SK-N-SH (cell line): ENCODE measurements around the gene TRPM7. TPM values are rescaled to one million over a fixed set of nuclear protein-coding genes. Genes with fewer than 3 reads are reported as not detected.

ENCODE experiments used
- CTCF ChIA-PET: fragments of 300-600, 350-600 bp; formaldehyde crosslinking; extraction: SDS; loops from one replicate; lab custom pipeline; 2021; lab: Yijun Ruan, JAX
- POLR2A ChIA-PET: fragments of 350-600 bp; sonication (Branson Sonifier 250); formaldehyde crosslinking; extraction: SDS; loops from one replicate; lab custom pipeline; 2020; ENCODE audit warnings: antibody characterized with exemption, inconsistent platforms; lab: Yijun Ruan, JAX
- DNase-seq: peaks from one replicate; pipeline ENCODE4 v3.0.0; 2012
- H2AFZ ChIP-seq: fragments of 200-600 bp; sonication (generic); 2 replicates; pipeline ENCODE4 v1.8.1; 2016; ENCODE audit warnings: antibody characterized with exemption, mild to moderate bottlenecking, low read depth
- H3F3A ChIP-seq: fragments of 200-600 bp; sonication (generic); replicated peaks from 2 replicates; pipeline ENCODE3; 2016; ENCODE audit warnings: antibody characterized with exemption, mild to moderate bottlenecking; ENCODE audit not compliant: insufficient read depth
- H3K27ac ChIP-seq, 2 experiments: fragments of 200-500 bp in 1 of 2; fragments of 200-600 bp in 1 of 2; sonication (Bioruptor generic) in 1 of 2; sonication (generic), shearing (Covaris generic) in 1 of 2; 2 replicates each; pipeline versions ENCODE4 v1.5.1 to v1.6.1; 2014 to 2016; ENCODE audit warnings: low read depth in 2 of 2, inconsistent platforms in 1 of 2, low read length in 1 of 2, mild to moderate bottlenecking in 1 of 2, mixed read lengths in 1 of 2
- H3K27me3 ChIP-seq: fragments of 200-600 bp; sonication (generic), shearing (Covaris generic); 2 replicates; pipeline ENCODE4 v1.6.1; 2016; ENCODE audit warnings: mixed run types; ENCODE audit not compliant: insufficient read depth
- H3K36me3 ChIP-seq, 2 experiments: fragments of 200-500 bp in 1 of 2; fragments of 200-600 bp in 1 of 2; sonication (Bioruptor generic) in 1 of 2; sonication (generic) in 1 of 2; replicated peaks in 1 of 2; 2 replicates each; pipeline versions ENCODE3 to v1.5.1; 2014 to 2016; ENCODE audit warnings: low read length in 1 of 2, mild to moderate bottlenecking in 1 of 2; ENCODE audit not compliant: insufficient read depth in 2 of 2, control insufficient read depth in 1 of 2
- H3K4me1 ChIP-seq, 2 experiments: fragments of 200-500 bp in 1 of 2; fragments of 200-600 bp in 1 of 2; sonication (Bioruptor generic) in 1 of 2; sonication (generic), shearing (Covaris generic) in 1 of 2; 2 replicates each; pipeline versions ENCODE4 v1.5.1 to v1.6.1; 2014 to 2016; ENCODE audit warnings: low read depth in 1 of 2, low read length in 1 of 2, mixed run types in 1 of 2; ENCODE audit not compliant: insufficient read depth in 2 of 2, control insufficient read depth in 1 of 2
- H3K4me2 ChIP-seq: fragments of 200-600 bp; sonication (generic), shearing (Covaris generic); 2 replicates; pipeline ENCODE4 v1.6.1; 2017; ENCODE audit warnings: mixed run types
- H3K4me3 ChIP-seq, 2 experiments: fragments of 200-500 bp in 1 of 2; fragments of 200-600 bp in 1 of 2; sonication (Bioruptor generic) in 1 of 2; sonication (generic), shearing (Covaris generic) in 1 of 2; 2 replicates each; pipeline versions ENCODE4 v1.5.1 to v1.8.1; 2014 to 2016; ENCODE audit warnings: low read depth in 2 of 2, inconsistent platforms in 1 of 2, low read length in 1 of 2, mild to moderate bottlenecking in 1 of 2, mixed read lengths in 1 of 2, moderate library complexity in 1 of 2
- H3K79me2 ChIP-seq: fragments of 200-600 bp; sonication (generic); 2 replicates; pipeline ENCODE4 v1.8.1; 2017; ENCODE audit warnings: mild to moderate bottlenecking; ENCODE audit not compliant: insufficient read depth
- H3K9ac ChIP-seq: fragments of 200-600 bp; sonication (generic); 2 replicates; pipeline ENCODE4 v1.6.1; 2017; ENCODE audit warnings: mixed run types
- H3K9me2 ChIP-seq: fragments of 200-600 bp; sonication (generic); 2 replicates; pipeline ENCODE4 v1.6.1; 2017; ENCODE audit warnings: mixed run types
- H3K9me3 ChIP-seq: fragments of 200-600 bp; sonication (generic); 2 replicates; pipeline ENCODE4 v1.6.1; 2017; ENCODE audit warnings: mixed run types, mild to moderate bottlenecking, moderate library complexity
- H4K20me1 ChIP-seq: fragments of 200-600 bp; sonication (generic); 2 replicates; pipeline ENCODE4 v1.6.1; 2017; ENCODE audit warnings: mild to moderate bottlenecking, mixed run types; ENCODE audit not compliant: insufficient read depth
- EP300 ChIP-seq, 2 experiments: IDR thresholded peaks; 2 replicates each; pipeline versions ENCODE4 v1.4.0 to v1.6.1; 2012; ENCODE audit warnings: borderline replicate concordance in 1 of 2, low read depth in 1 of 2, low read length in 1 of 2
- EZH2phosphoT487 ChIP-seq: fragments of 200-600 bp; sonication (generic); IDR thresholded peaks from 2 replicates; pipeline ENCODE4 v1.6.1; 2017; ENCODE audit warnings: low read depth, mixed run types, mild to moderate bottlenecking, antibody characterized with exemption, moderate library complexity, borderline replicate concordance
- FOSL2 ChIP-seq: IDR thresholded peaks from 2 replicates; pipeline ENCODE4 v1.4.0; 2012; ENCODE audit warnings: low read depth, mild to moderate bottlenecking, moderate library complexity, borderline replicate concordance
- GABPA ChIP-seq: IDR thresholded peaks from 2 replicates; pipeline ENCODE4 v1.4.0; 2012; ENCODE audit warnings: low read depth, mild to moderate bottlenecking
- GATA2 ChIP-seq: sonication (generic); formaldehyde crosslinking; IDR thresholded peaks from 2 replicates; pipeline ENCODE4 v1.5.0; 2020; ENCODE audit warnings: mild to moderate bottlenecking, missing genetic modification reagents
- MEF2A ChIP-seq: IDR thresholded peaks from 2 replicates; pipeline ENCODE4 v1.4.0; 2012; ENCODE audit warnings: low read depth, borderline replicate concordance
- MXI1 ChIP-seq: IDR thresholded peaks from 2 replicates; pipeline ENCODE4 v1.6.1; 2012; ENCODE audit warnings: mild to moderate bottlenecking, low read depth, low read length, improper control_type of control experiment
- NRF1 ChIP-seq: IDR thresholded peaks from 2 replicates; pipeline ENCODE4 v1.6.1; 2012; ENCODE audit warnings: low read depth, mild to moderate bottlenecking, low read length
- POLR2AphosphoS5 ChIP-seq: IDR thresholded peaks from 2 replicates; pipeline ENCODE4 v1.6.1; 2012; ENCODE audit warnings: low read depth, low read length
- RCOR1 ChIP-seq: fragments of 150-350 bp; IDR thresholded peaks from 2 replicates; pipeline ENCODE4 v1.6.1; 2017; ENCODE audit warnings: antibody characterized with exemption, low read length
- RXRA ChIP-seq: IDR thresholded peaks from 2 replicates; pipeline ENCODE4 v1.4.0; 2012; ENCODE audit warnings: low read depth, mild to moderate bottlenecking, borderline replicate concordance
- SIN3A ChIP-seq: IDR thresholded peaks from 2 replicates; pipeline ENCODE4 v1.6.1; 2012; ENCODE audit warnings: low read depth, mild to moderate bottlenecking, low read length, moderate library complexity, borderline replicate concordance
- SMC3 ChIP-seq: IDR thresholded peaks from 2 replicates; pipeline ENCODE4 v1.6.1; 2012; ENCODE audit warnings: low read depth, low read length, improper control_type of control experiment
- TAF1 ChIP-seq: IDR thresholded peaks from 2 replicates; pipeline ENCODE4 v1.6.1; 2012; ENCODE audit warnings: low read depth, mild to moderate bottlenecking, low read length, moderate library complexity, borderline replicate concordance
- WGBS: methylation state at CpG from one replicate; pipeline ENCODE4 v1.1.6; 2017; ENCODE audit warnings: low lambda C conversion rate; 5-methylcytosine and 5-hydroxymethylcytosine counted together
- polyA plus RNA-seq, 3 experiments: library from polyadenylated mRNA; depleted of rRNA; stranded (reverse); fragments of >200 nt; gene quantifications; 2 replicates each; pipeline ENCODE4 v1.2.3, GENCODE V29; 2012
- TF ChIP-seq, protein P1 (sequence below): fragments of 150-350 bp; IDR thresholded peaks from 2 replicates; pipeline ENCODE4 v1.6.1; 2016; ENCODE audit warnings: mild to moderate bottlenecking, low read depth, low read length
- TF ChIP-seq, protein P2 (sequence below): IDR thresholded peaks from 2 replicates; pipeline ENCODE4 v1.4.0; 2012; ENCODE audit warnings: low read depth, borderline replicate concordance
- TF ChIP-seq, protein P3 (sequence below): IDR thresholded peaks from 2 replicates; pipeline ENCODE4 v1.4.0; 2012; ENCODE audit warnings: low read depth
- TF ChIP-seq, protein P4 (sequence below): IDR thresholded peaks from 2 replicates; pipeline ENCODE4 v1.4.0; 2012; ENCODE audit warnings: low read depth, borderline replicate concordance
- TF ChIP-seq, protein P5 (sequence below): fragments of 150-350 bp; IDR thresholded peaks from 2 replicates; pipeline ENCODE4 v1.6.1; 2017; ENCODE audit warnings: antibody characterized with exemption, low read length, low read depth, borderline replicate concordance

TRPM7 gene
- polyA plus RNA-seq, 1 of the 3 experiments (the other 2 are of a cell fraction), result 5.1 TPM

DNA sequence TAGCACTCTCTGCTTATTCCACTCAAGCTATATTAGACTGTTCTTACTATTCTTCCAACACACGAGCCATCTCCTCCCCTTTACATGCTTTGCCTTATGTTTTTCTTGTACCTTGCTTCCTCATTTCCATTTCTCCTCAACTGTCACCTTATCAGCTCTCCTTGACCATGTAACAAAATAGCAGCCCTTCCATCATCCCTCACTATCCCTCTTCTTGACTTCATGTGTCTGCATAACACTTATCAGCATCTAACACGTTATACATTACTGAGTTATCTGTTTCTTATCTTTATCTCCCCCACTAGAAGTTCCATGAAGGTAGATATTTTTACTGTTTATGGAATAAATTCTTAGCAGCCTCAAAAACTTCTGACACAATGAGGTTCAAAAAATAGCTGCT, 45.3 kb downstream of the TRPM7 start (continued):
- TF ChIP-seq RCOR1, result no peak
- TF ChIP-seq SIN3A, result no peak
- TF ChIP-seq, protein P1, sequence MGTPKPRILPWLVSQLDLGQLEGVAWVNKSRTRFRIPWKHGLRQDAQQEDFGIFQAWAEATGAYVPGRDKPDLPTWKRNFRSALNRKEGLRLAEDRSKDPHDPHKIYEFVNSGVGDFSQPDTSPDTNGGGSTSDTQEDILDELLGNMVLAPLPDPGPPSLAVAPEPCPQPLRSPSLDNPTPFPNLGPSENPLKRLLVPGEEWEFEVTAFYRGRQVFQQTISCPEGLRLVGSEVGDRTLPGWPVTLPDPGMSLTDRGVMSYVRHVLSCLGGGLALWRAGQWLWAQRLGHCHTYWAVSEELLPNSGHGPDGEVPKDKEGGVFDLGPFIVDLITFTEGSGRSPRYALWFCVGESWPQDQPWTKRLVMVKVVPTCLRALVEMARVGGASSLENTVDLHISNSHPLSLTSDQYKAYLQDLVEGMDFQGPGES, result no peak
- no peak for TF ChIP-seq RXRA
- TF ChIP-seq, all 33 proteins: peak for 0

DNA sequence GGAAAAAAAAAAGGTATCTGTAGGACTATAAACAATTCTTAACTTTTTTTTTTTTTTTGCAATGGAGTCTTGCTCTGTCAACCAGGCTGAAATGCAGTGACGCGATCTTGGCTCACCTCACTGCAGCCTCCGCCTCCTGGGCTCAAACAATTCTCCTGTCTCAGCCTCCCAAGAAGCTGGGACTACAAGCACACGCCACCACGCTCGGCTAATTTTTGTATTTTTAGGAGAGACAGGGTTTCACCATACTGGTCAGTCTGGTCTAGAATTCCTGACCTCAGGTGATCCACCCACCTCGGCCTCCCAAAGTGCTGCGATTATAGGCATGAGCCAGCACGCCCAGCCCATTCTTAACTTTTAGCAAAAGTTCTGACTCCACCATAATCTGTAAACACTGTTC, 50.5 kb downstream of the TRPM7 start:
- H3K36me3 ChIP-seq, result peaks cover 31 to 63% of the 10 kb centered on the region in 2 experiments
- H4K20me1 ChIP-seq, result no peaks in the 10 kb centered on the region
- no peaks in the 10 kb centered on the region for H3K27me3 ChIP-seq
- no peak overlapping the region for H3K4me2 ChIP-seq
- TF ChIP-seq GATA2 (no peak), MEF2A (no peak)
- TF ChIP-seq, protein P2, sequence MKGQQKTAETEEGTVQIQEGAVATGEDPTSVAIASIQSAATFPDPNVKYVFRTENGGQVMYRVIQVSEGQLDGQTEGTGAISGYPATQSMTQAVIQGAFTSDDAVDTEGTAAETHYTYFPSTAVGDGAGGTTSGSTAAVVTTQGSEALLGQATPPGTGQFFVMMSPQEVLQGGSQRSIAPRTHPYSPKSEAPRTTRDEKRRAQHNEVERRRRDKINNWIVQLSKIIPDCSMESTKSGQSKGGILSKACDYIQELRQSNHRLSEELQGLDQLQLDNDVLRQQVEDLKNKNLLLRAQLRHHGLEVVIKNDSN, result no peak
- TF ChIP-seq, protein P3, sequence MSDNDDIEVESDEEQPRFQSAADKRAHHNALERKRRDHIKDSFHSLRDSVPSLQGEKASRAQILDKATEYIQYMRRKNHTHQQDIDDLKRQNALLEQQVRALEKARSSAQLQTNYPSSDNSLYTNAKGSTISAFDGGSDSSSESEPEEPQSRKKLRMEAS, result no peak
- POLR2A ChIA-PET, result interaction anchor here (0.7 kb wide), 1 partner anchor 195 kb away, joined by 3 read pairs; no protein-coding TSS in a partner anchor
- 86% methylated on average over 9 of the region's 9 CpGs for WGBS
- H3K4me1 ChIP-seq, result no peaks in the 10 kb centered on the region
- no peaks in the 10 kb centered on the region for H3K9me2 ChIP-seq
- H3K79me2 ChIP-seq, result peaks cover 4% of the 10 kb centered on the region
- no peak overlapping the region for H3K4me3 ChIP-seq
- CTCF ChIA-PET, result interaction anchor here (0.7 to 1.1 kb wide), 3 partner anchors 9 to 241 kb away, joined by 3 to 4 read pairs (median 3); no protein-coding TSS in a partner anchor
- DNase-seq, result no peak
- H3F3A ChIP-seq, result peaks cover 29% of the 10 kb centered on the region
- no peak overlapping the region for H3K9ac ChIP-seq
- no peak overlapping the region for H3K27ac ChIP-seq
- H3K9me3 ChIP-seq, result no peaks in the 10 kb centered on the region
- no peak overlapping the region for H2AFZ ChIP-seq

DNA sequence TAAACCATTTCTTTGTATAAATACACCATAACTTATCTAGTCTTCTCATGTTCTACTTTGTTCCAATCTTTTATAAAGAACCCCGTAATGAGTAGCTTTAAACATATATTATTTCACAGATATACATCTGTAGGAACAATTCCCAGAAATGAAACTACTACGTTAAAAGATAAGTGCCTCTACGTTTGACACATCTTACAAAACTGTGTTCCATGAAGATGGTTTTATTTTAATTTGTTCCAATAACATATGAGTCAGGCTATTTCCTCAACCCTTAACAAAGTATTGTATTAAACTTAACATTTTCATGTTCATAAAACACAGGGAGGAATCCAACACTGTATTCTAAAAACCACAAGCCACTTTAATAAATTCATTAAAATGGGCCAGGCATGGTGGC, 52.9 kb downstream of the TRPM7 start:
- Histone ChIP-seq H3K4me3 (no peak overlapping the region), H3K9me2 (no peaks in the 10 kb centered on the region), H3K4me2 (peak overlapping the region; percentile 39), H3K36me3 (peaks cover 44 to 70% of the 10 kb centered on the region in 2 experiments), H3K27me3 (no peaks in the 10 kb centered on the region), H3K27ac (peak overlapping the region in 1 of 2 experiments; percentile 66; a peak in 2 of 4 replicates), H3K79me2 (no peaks in the 10 kb centered on the region), H4K20me1 (no peaks in the 10 kb centered on the region), H3K4me1 (no peaks in the 10 kb centered on the region), H3F3A (peaks cover 29% of the 10 kb centered on the region), H3K9me3 (no peaks in the 10 kb centered on the region), H2AFZ (no peak overlapping the region), H3K9ac (no peak overlapping the region)
- CTCF ChIA-PET, result interaction anchor here (1.2 kb wide), 1 partner anchor 12 kb away, joined by 3 read pairs; no protein-coding TSS in a partner anchor
- POLR2A ChIA-PET, result no interaction called here
- DNase-seq, result no peak
- 59% methylated on average over 3 of the region's 3 CpGs for WGBS
- TF ChIP-seq FOSL2, result no peak
- TF ChIP-seq TAF1, result no peak
- no peak for TF ChIP-seq RXRA
- TF ChIP-seq GABPA, result no peak
- TF ChIP-seq, protein P4, sequence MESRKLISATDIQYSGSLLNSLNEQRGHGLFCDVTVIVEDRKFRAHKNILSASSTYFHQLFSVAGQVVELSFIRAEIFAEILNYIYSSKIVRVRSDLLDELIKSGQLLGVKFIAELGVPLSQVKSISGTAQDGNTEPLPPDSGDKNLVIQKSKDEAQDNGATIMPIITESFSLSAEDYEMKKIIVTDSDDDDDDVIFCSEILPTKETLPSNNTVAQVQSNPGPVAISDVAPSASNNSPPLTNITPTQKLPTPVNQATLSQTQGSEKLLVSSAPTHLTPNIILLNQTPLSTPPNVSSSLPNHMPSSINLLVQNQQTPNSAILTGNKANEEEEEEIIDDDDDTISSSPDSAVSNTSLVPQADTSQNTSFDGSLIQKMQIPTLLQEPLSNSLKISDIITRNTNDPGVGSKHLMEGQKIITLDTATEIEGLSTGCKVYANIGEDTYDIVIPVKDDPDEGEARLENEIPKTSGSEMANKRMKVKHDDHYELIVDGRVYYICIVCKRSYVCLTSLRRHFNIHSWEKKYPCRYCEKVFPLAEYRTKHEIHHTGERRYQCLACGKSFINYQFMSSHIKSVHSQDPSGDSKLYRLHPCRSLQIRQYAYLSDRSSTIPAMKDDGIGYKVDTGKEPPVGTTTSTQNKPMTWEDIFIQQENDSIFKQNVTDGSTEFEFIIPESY, result no peak
- TF ChIP-seq EZH2phosphoT487, result no peak
- no peak for TF ChIP-seq NRF1
- no peak for TF ChIP-seq EP300 (IDR thresholded peaks at IDR 0.05; ENCODE audit: borderline replicate concordance in 1 of 2, low read depth in 1 of 2, low read length in 1 of 2)
- TF ChIP-seq MXI1, result no peak
- TF ChIP-seq, protein P1, result no peak
- TF ChIP-seq SMC3, result no peak
- TF ChIP-seq, protein P5, sequence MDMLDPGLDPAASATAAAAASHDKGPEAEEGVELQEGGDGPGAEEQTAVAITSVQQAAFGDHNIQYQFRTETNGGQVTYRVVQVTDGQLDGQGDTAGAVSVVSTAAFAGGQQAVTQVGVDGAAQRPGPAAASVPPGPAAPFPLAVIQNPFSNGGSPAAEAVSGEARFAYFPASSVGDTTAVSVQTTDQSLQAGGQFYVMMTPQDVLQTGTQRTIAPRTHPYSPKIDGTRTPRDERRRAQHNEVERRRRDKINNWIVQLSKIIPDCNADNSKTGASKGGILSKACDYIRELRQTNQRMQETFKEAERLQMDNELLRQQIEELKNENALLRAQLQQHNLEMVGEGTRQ, result no peak
- no peak for TF ChIP-seq POLR2AphosphoS5
